GM12878 (cell line): ENCODE measurements around the gene CYS1. TPM values are rescaled to one million over a fixed set of nuclear protein-coding genes. Genes with fewer than 3 reads are reported as not detected.
"Not testable (repeated sequence)": the region's sequence is repeated elsewhere in the genome, so short reads cannot be mapped to it uniquely, and the experiment has no call there.

Experiments
- ATAC-seq: fragments of 200-7000 bp; cut with Tn5 transposase; 3 replicates; pipeline ENCODE4 v1.9.1; 2020; ENCODE audit warnings: mild to moderate bottlenecking, moderate library complexity
- BruUV-seq: library from RNA; stranded (reverse); fragments of 400-500 nt; replicated peaks from 2 replicates; lab custom pipeline; 2021; lab: Mats Ljungman, UMichigan
- CTCF ChIA-PET: fragments of 300-600 bp; sonication (Branson Sonifier 250); formaldehyde crosslinking; extraction: SDS; loops from one replicate; lab custom pipeline; 2021; ENCODE audit warnings: inconsistent platforms; lab: Yijun Ruan, JAX
- POLR2A ChIA-PET: fragments of 350-600 bp; formaldehyde crosslinking; extraction: SDS; loops from one replicate; lab custom pipeline; 2021; ENCODE audit warnings: inconsistent platforms; lab: Charles Lee
- RAD21 ChIA-PET: fragments of 300-600 bp; sonication (Branson Sonifier 250); formaldehyde crosslinking; loops from one replicate; lab custom pipeline; 2023; ENCODE audit warnings: antibody characterized with exemption; ENCODE audit not compliant: unreplicated experiment; lab: Charles Lee
- SMC1A ChIA-PET: fragments of 300-600 bp; sonication (Branson Sonifier 250); formaldehyde crosslinking; loops from one replicate; lab custom pipeline; 2023; ENCODE audit not compliant: unreplicated experiment, uncharacterized antibody; lab: Charles Lee
- DNase-seq: peaks from one replicate; pipeline ENCODE4 v3.0.0-alpha.2; 2011; ENCODE audit warnings: low read depth, low spot score
- FAIRE-seq: peaks from 3 replicates; lab custom pipeline; 2011; peaks lifted over from hg19 to GRCh38; lab: Jason Lieb, UNC
- H2AFZ ChIP-seq: 2 replicates; pipeline ENCODE4 v1.6.0; 2011; ENCODE audit warnings: low read depth, low read length, control low read depth; ENCODE audit not compliant: control insufficient read depth
- H3K27ac ChIP-seq: 2 replicates; pipeline ENCODE4 v1.5.1; 2011; ENCODE audit warnings: control low read depth; ENCODE audit not compliant: control insufficient read depth, insufficient read depth
- H3K27me3 ChIP-seq, 2 experiments: replicated peaks in 1 of 2; 2 replicates each; pipeline versions ENCODE4 v1.6.0 to v1.6.1; 2011; ENCODE audit warnings: low read length in 1 of 2; ENCODE audit not compliant: control insufficient read depth in 2 of 2, insufficient read depth in 2 of 2
- H3K36me3 ChIP-seq, 2 experiments: 2 replicates each; pipeline ENCODE4 v1.5.1; 2011; ENCODE audit warnings: low read length in 1 of 2; ENCODE audit not compliant: control insufficient read depth in 2 of 2, insufficient read depth in 2 of 2
- H3K4me1 ChIP-seq: 2 replicates; pipeline ENCODE4 v1.6.1; 2011; ENCODE audit warnings: mild to moderate bottlenecking, low read length, moderate library complexity, mixed read lengths; ENCODE audit not compliant: control insufficient read depth, insufficient read depth
- H3K4me2 ChIP-seq: 2 replicates; pipeline ENCODE4 v1.6.0; 2011; ENCODE audit warnings: control low read depth; ENCODE audit not compliant: control insufficient read depth, insufficient read depth
- H3K4me3 ChIP-seq: fragments of 200-600 bp; sonication (generic); 2 replicates; pipeline ENCODE4 v1.5.1; 2016
- H3K79me2 ChIP-seq: 2 replicates; pipeline ENCODE4 v1.6.0; 2011; ENCODE audit warnings: low read length; ENCODE audit not compliant: control insufficient read depth, insufficient read depth
- H3K9ac ChIP-seq: 2 replicates; pipeline ENCODE4 v1.8.0; 2011; ENCODE audit warnings: low read length, control low read depth, mixed read lengths; ENCODE audit not compliant: control insufficient read depth, insufficient read depth
- H3K9me3 ChIP-seq: replicated peaks from 3 replicates; pipeline ENCODE4 v1.5.1; 2011; ENCODE audit warnings: mild to moderate bottlenecking, low read length; ENCODE audit not compliant: control insufficient read depth, insufficient read depth
- H4K20me1 ChIP-seq: 2 replicates; pipeline ENCODE4 v1.6.0; 2011; ENCODE audit not compliant: control insufficient read depth, insufficient read depth
- MXI1 ChIP-seq: fragments of 150-350 bp; IDR thresholded peaks from 2 replicates; pipeline ENCODE4 v1.6.1; 2011; ENCODE audit warnings: low read depth, mild to moderate bottlenecking, inconsistent platforms, low read length, improper control_type of control experiment
- WGBS: methylation state at CpG from one replicate; pipeline ENCODE4 v1.1.6; 2016; ENCODE audit warnings: low lambda C conversion rate; ENCODE audit not compliant: insufficient replicate concordance, insufficient coverage; ENCODE audit errors: missing lambda C conversion rate; 5-methylcytosine and 5-hydroxymethylcytosine counted together
- in situ Hi-C: fragments of 300-500 bp; cut with MboI; formaldehyde crosslinking; loops from 9 replicates; pipeline ENCODE4 v1.14.3; 2018; ENCODE audit warnings: mixed read lengths
- intact Hi-C: fragments of 100-400 bp; cut with micrococcal nuclease; formaldehyde crosslinking; loops from one replicate; pipeline ENCODE4 v1.14.2; 2022; ENCODE audit not compliant: unreplicated experiment
- polyA plus RNA-seq, 11 experiments: library from polyadenylated mRNA; depleted of rRNA in 4 of 11; unstranded in 6 of 11; stranded (reverse) in 5 of 11; fragments of >200 nt; fragmentation: Nextera tagmentation in 4 of 11; fragmentation: Illumina TruSeq in 1 of 11; extraction: Ambion mirVana in 4 of 11; extraction: Trizol in 1 of 11; gene quantifications; 1 replicate in 1 of 11; 2 replicates in 10 of 11; pipeline versions ENCODE4 v1.2.1 to v1.2.3, GENCODE V29; 2011 to 2016; ENCODE audit warnings: inconsistent platforms in 2 of 11, missing spikeins in 2 of 11, low read depth in 1 of 11
- total RNA-seq, 4 experiments: library from RNA; depleted of rRNA in 3 of 4; stranded (reverse); fragments of >200 nt in 3 of 4; fragmentation: Illumina TruSeq in 1 of 4; extraction: Trizol in 1 of 4; gene quantifications; 2 replicates each; pipeline versions ENCODE4 v1.2.1 to v1.2.3, GENCODE V29; 2013 to 2021
- TF ChIP-seq, protein P1 (sequence below): IDR thresholded peaks from 2 replicates; pipeline ENCODE4 v1.6.1; 2011; ENCODE audit warnings: borderline replicate concordance, low read depth, mild to moderate bottlenecking, moderate library complexity, low read length; ENCODE audit not compliant: insufficient read depth, poor library complexity, severe bottlenecking

Gene CYS1
- total and polyA plus RNA-seq, 10 of the 15 experiments (the other 5 are each of a cell fraction or from before 2014, with no cell fraction given) = 0.35 to 6.4 (median 2.5) TPM

DNA sequence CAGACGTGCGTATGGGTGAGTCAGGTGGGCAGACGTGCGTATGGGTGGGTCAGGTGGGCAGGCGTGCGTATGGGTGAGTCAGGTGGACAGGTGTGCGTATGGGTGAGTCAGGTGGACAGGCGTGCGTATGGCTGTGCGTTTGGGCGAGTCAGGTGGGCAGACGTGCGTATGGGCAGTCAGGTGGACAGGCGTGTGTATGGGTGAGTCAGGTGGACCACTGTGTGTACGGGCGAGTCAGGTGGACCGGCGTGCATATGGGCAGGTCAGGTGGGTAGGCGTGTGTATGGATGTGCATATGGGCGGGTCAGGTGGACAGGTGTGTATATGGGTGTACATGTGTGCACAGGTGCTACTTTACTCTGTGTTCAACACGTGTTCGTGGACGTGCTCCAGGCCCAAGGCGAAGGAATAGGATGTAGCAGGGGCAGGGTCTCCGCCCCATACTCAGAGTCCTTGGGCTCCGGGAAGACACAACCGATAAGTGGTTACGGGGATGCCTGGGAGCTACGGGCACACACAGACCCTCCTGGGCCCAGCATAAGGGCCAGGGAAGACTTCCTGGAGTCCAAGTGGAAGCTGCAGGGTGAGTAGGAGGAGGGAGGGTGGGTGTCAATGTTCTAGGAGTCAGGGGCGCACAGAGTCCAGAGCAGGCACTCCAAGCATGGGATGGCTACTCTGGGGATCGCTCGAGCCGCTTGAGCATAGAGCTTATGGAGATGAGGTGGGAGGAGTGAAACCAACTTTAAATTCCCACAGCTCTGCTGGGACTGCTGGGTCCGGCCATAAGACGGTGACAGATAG is 64.0 kb downstream of the CYS1 start (continued):
- no peak for TF ChIP-seq MXI1

DNA sequence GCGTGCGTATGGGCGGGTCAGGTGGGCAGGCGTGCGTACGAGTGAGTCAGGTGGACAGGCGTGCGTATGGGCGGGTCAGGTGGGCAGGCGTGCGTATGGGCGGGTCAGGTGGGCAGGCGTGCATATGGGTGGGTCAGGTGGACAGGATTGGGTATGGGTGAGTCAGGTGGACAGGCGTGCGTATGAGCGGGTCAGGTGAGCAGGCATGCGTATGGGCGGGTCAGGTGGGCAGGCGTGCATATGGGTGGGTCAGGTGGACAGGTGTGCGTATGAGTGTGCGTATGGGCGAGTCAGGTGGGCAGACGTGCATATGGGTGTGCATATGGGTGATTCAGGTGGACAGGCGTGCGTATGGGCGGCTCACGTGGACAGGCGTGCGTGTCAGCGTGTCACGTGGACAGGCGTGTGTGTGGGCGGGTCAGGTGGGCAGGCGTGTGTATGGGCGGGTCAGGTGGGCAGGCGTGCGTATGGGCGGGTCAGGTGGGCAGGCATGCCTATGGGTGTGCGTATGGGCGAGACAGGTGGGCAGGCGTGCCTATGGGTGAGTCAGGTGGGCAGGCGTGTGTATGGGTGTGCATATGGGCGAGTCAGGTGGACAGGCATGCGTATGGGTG is 64.7 kb downstream of the CYS1 start:
- SMC1A ChIA-PET, H3K9ac ChIP-seq, H4K20me1 ChIP-seq, H3K9me3 ChIP-seq, H3K4me3 ChIP-seq, H2AFZ ChIP-seq, POLR2A ChIA-PET, RAD21 ChIA-PET, FAIRE-seq, in situ Hi-C loops, intact Hi-C loops, H3K27ac ChIP-seq, CTCF ChIA-PET, H3K4me1 ChIP-seq, H3K36me3 ChIP-seq, DNase-seq, BruUV-seq, H3K27me3 ChIP-seq, H3K79me2 ChIP-seq, ATAC-seq, H3K4me2 ChIP-seq: not testable (repeated sequence)
- 94% methylated on average over 33 of the region's 44 CpGs for WGBS
- TF ChIP-seq, protein P1, sequence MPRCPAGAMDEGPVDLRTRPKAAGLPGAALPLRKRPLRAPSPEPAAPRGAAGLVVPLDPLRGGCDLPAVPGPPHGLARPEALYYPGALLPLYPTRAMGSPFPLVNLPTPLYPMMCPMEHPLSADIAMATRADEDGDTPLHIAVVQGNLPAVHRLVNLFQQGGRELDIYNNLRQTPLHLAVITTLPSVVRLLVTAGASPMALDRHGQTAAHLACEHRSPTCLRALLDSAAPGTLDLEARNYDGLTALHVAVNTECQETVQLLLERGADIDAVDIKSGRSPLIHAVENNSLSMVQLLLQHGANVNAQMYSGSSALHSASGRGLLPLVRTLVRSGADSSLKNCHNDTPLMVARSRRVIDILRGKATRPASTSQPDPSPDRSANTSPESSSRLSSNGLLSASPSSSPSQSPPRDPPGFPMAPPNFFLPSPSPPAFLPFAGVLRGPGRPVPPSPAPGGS = peak; percentile 14
